ENCODE measurements around the gene SLC12A8.

Gene SLC12A8

GRCh38 chr3:125076464-125076863 lies 136.1 kb downstream of the SLC12A8 start:
- no peak for DNase-seq (ENCODE audit: low read depth)

GRCh38 chr3:125075738-125076137 lies 136.8 kb downstream of the SLC12A8 start:
- DNase-seq (ENCODE audit: low read depth), result no peak

GRCh38 chr3:125073390-125073905 lies 139.1 kb downstream of the SLC12A8 start:
- no peak for DNase-seq (ENCODE audit: low read depth)

- DNase-seq (ENCODE audit: low read depth), result no peak
These were observed 139.7 kb downstream of the SLC12A8 start for GRCh38 chr3:125072749-125073389.

- no peak for DNase-seq (ENCODE audit: low read depth)
These were observed 140.2 kb downstream of the SLC12A8 start for GRCh38 chr3:125072301-125072700.

- no peak for DNase-seq (ENCODE audit: low read depth)
These were observed 142.4 kb downstream of the SLC12A8 start for GRCh38 chr3:125069968-125070745.

- DNase-seq (ENCODE audit: low read depth), result no peak
These were observed 143.1 kb downstream of the SLC12A8 start for GRCh38 chr3:125069452-125069851.

- DNase-seq (ENCODE audit: low read depth), result no peak
These were observed 144.3 kb downstream of the SLC12A8 start for GRCh38 chr3:125068265-125068664.

GRCh38 chr3:125067225-125067624 lies 145.3 kb downstream of the SLC12A8 start:
- no peak for DNase-seq (ENCODE audit: low read depth)

- peak; percentile 99 for DNase-seq (ENCODE audit: low read depth)
These were observed 149.5 kb downstream of the SLC12A8 start for GRCh38 chr3:125062904-125063618.

GRCh38 chr3:125061646-125062045 lies 150.9 kb downstream of the SLC12A8 start:
- no peak for DNase-seq (ENCODE audit: low read depth)

GRCh38 chr3:125061170-125061569 lies 151.4 kb downstream of the SLC12A8 start:
- peak; percentile 91 for DNase-seq (ENCODE audit: low read depth)

GRCh38 chr3:125059488-125060245 lies 152.9 kb downstream of the SLC12A8 start:
- DNase-seq (ENCODE audit: low read depth), result no peak

GRCh38 chr3:125058959-125059358 lies 153.6 kb downstream of the SLC12A8 start:
- no peak for DNase-seq (ENCODE audit: low read depth)

- no peak for DNase-seq (ENCODE audit: low read depth)
These were observed 154.0 kb downstream of the SLC12A8 start for GRCh38 chr3:125058529-125058928.

- DNase-seq (ENCODE audit: low read depth), result no peak
These were observed 155.2 kb downstream of the SLC12A8 start for GRCh38 chr3:125057186-125057850.

- DNase-seq (ENCODE audit: low read depth), result peak; percentile 65
These were observed 156.4 kb downstream of the SLC12A8 start, which contains the start of gene HEG1 for GRCh38 chr3:125055913-125056745. Gene HEG1, minus strand, starts transcription at chr3:125055997. Its CDS starts 107 bp downstream, at chr3:125055890.

GRCh38 chr3:125055331-125055912 lies 157.1 kb downstream of the SLC12A8 start:
- no peak for DNase-seq (ENCODE audit: low read depth)

- peak; percentile 45 for DNase-seq (ENCODE audit: low read depth)
These were observed 157.9 kb downstream of the SLC12A8 start for GRCh38 chr3:125054449-125055329.
